Trophoblast cell (in vitro differentiated cells and primary cell): ENCODE measurements around the gene SNX1.
A peak's percentile ranks its signal among the peaks of the same experiment; 100 is the strongest.

Experiments
- DNase-seq, 2 donors: peaks; one replicate each; pipeline ENCODE4 v3.0.0-alpha.2; 2016
- H2AFZ ChIP-seq: 2 replicates; pipeline ENCODE4 v1.6.1; 2013; ENCODE audit warnings: low read length, moderate library complexity, mild to moderate bottlenecking; ENCODE audit not compliant: insufficient read depth, poor library complexity
- H2AK5ac ChIP-seq: 2 replicates; pipeline ENCODE4 v1.6.1; 2013; ENCODE audit warnings: mild to moderate bottlenecking, low read length
- H2BK120ac ChIP-seq: 2 replicates; pipeline ENCODE4 v1.6.1; 2013; ENCODE audit warnings: low read length, mild to moderate bottlenecking, moderate library complexity; ENCODE audit not compliant: insufficient read depth, poor library complexity
- H2BK12ac ChIP-seq: 2 replicates; pipeline ENCODE4 v1.6.1; 2013; ENCODE audit warnings: mild to moderate bottlenecking, low read length, moderate library complexity
- H2BK5ac ChIP-seq: 2 replicates; pipeline ENCODE4 v1.6.1; 2013; ENCODE audit warnings: low read length, low read depth, moderate library complexity, mild to moderate bottlenecking; ENCODE audit not compliant: poor library complexity
- H3K14ac ChIP-seq: 2 replicates; pipeline ENCODE4 v1.6.1; 2013; ENCODE audit warnings: mild to moderate bottlenecking, low read length
- H3K18ac ChIP-seq: 2 replicates; pipeline ENCODE4 v1.6.1; 2013; ENCODE audit warnings: mild to moderate bottlenecking, low read length
- H3K23ac ChIP-seq: 2 replicates; pipeline ENCODE4 v1.6.1; 2013; ENCODE audit warnings: low read length
- H3K27ac ChIP-seq: 2 replicates; pipeline ENCODE4 v1.5.1; 2013; ENCODE audit warnings: low read depth, mild to moderate bottlenecking, inconsistent platforms, low read length, moderate library complexity
- H3K27me3 ChIP-seq: 2 replicates; pipeline ENCODE4 v1.6.1; 2013; ENCODE audit warnings: inconsistent platforms, mild to moderate bottlenecking, low read length, moderate library complexity; ENCODE audit not compliant: insufficient read depth
- H3K36me3 ChIP-seq, 2 experiments: 1 replicate in 1 of 2; 2 replicates in 1 of 2; pipeline ENCODE4 v1.6.1; 2013; ENCODE audit warnings: low read length in 2 of 2, mild to moderate bottlenecking in 2 of 2, moderate library complexity in 1 of 2; ENCODE audit not compliant: insufficient read depth in 2 of 2, control insufficient read depth in 1 of 2
- H3K4ac ChIP-seq: 2 replicates; pipeline ENCODE4 v1.6.1; 2013; ENCODE audit warnings: low read depth, mild to moderate bottlenecking, low read length, moderate library complexity
- H3K4me1 ChIP-seq, 2 experiments: 1 replicate in 1 of 2; 2 replicates in 1 of 2; pipeline ENCODE4 v1.6.1; 2013; ENCODE audit warnings: low read length in 2 of 2, mild to moderate bottlenecking in 2 of 2, moderate library complexity in 1 of 2; ENCODE audit not compliant: insufficient read depth in 2 of 2, control insufficient read depth in 1 of 2
- H3K4me2 ChIP-seq: 2 replicates; pipeline ENCODE4 v1.6.1; 2013; ENCODE audit warnings: inconsistent platforms, mild to moderate bottlenecking, low read length, moderate library complexity
- H3K4me3 ChIP-seq: 2 replicates; pipeline ENCODE4 v1.5.1; 2013; ENCODE audit warnings: mild to moderate bottlenecking, low read depth, low read length, inconsistent platforms
- H3K79me1 ChIP-seq: one replicate; pipeline ENCODE4 v1.6.1; 2013; ENCODE audit warnings: low read length
- H3K79me2 ChIP-seq: 2 replicates; pipeline ENCODE4 v1.6.1; 2013; ENCODE audit warnings: low read length, mild to moderate bottlenecking; ENCODE audit not compliant: control insufficient read depth, insufficient read depth, poor library complexity
- H3K9ac ChIP-seq: 2 replicates; pipeline ENCODE4 v1.6.1; 2013; ENCODE audit warnings: mild to moderate bottlenecking, low read length
- H3K9me3 ChIP-seq: 2 replicates; pipeline ENCODE4 v1.6.1; 2013; ENCODE audit warnings: low read depth, mild to moderate bottlenecking, control low read depth, inconsistent platforms, low read length; ENCODE audit not compliant: insufficient read depth
- H4K12ac ChIP-seq: 2 replicates; pipeline ENCODE4 v1.6.1; 2013; ENCODE audit warnings: low read depth, mild to moderate bottlenecking, low read length, moderate library complexity
- H4K8ac ChIP-seq: 2 replicates; pipeline ENCODE4 v1.6.1; 2013; ENCODE audit warnings: low read depth, mild to moderate bottlenecking, low read length, moderate library complexity
- H4K91ac ChIP-seq: one replicate; pipeline ENCODE4 v1.6.1; 2013; ENCODE audit warnings: low read depth, mild to moderate bottlenecking, low read length, moderate library complexity
- WGBS: extraction: QIAGEN DNeasy Blood & Tissue Kit; methylation state at CpG from one replicate; pipeline ENCODE4 v1.1.7; 2013; ENCODE audit warnings: missing lambda C conversion rate; ENCODE audit not compliant: insufficient read length, insufficient coverage; ENCODE audit errors: extremely low coverage; 5-methylcytosine and 5-hydroxymethylcytosine counted together

SNX1 gene

GRCh38 chr15:64121614-64122013, 25.8 kb downstream of the SNX1 start:
- Histone ChIP-seq H3K4me2 (no peak overlapping the region), H3K27me3 (no peaks in the 10 kb centered on the region), H3K4ac (no peak overlapping the region), H3K18ac (no peak overlapping the region), H3K9me3 (no peaks in the 10 kb centered on the region), H2BK12ac (no peak overlapping the region), H4K91ac (no peak overlapping the region), H3K4me1 (no peaks in the 10 kb centered on the region), H3K14ac (no peak overlapping the region), H2BK120ac (no peak overlapping the region), H3K4me3 (no peak overlapping the region), H4K12ac (no peak overlapping the region), H3K23ac (no peak overlapping the region), H3K27ac (no peak overlapping the region), H4K8ac (no peak overlapping the region), H2AK5ac (no peak overlapping the region), H3K9ac (no peak overlapping the region), H3K79me2 (no peaks in the 10 kb centered on the region), H3K36me3 (peaks cover 16 to 28% of the 10 kb centered on the region in 2 experiments), H3K79me1 (no peaks in the 10 kb centered on the region), H2AFZ (no peak overlapping the region), H2BK5ac (no peak overlapping the region)
- WGBS: no CpG with 5 or more reads among the region's 4 CpGs
- DNase-seq: no peak

DNA sequence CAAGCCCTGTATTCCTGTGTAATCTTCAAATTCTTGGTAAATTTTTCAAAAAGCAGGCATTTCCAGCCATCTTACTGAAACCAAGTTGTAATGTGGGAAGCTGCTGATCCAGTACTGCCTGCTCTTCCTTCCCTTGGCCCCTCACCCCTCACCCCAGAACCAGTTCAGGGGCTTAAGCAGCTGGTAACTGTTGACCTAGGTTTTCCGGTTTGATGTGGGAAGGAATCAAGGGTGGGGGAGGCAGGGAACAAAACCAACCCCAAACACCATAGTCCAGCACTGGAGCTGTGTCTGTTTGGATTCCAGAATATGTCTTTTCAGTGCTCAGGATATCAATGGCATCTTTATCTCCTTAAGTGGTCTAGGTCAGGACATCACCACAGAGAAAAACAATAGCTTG, 26.7 kb downstream of the SNX1 start:
- Histone ChIP-seq H3K27me3 (no peaks in the 10 kb centered on the region), H4K8ac (no peak overlapping the region), H2AK5ac (no peak overlapping the region), H3K9ac (no peak overlapping the region), H3K79me2 (no peaks in the 10 kb centered on the region), H3K9me3 (no peaks in the 10 kb centered on the region), H3K79me1 (no peaks in the 10 kb centered on the region), H3K18ac (no peak overlapping the region), H2BK5ac (no peak overlapping the region), H3K4me2 (peak overlapping the region; percentile 31), H3K4ac (no peak overlapping the region), H3K4me3 (no peak overlapping the region), H2BK12ac (no peak overlapping the region), H2BK120ac (no peak overlapping the region), H3K27ac (no peak overlapping the region), H3K36me3 (peaks cover 13 to 28% of the 10 kb centered on the region in 2 experiments), H3K23ac (no peak overlapping the region), H3K4me1 (no peaks in the 10 kb centered on the region), H2AFZ (no peak overlapping the region), H4K12ac (no peak overlapping the region), H3K14ac (no peak overlapping the region), H4K91ac (no peak overlapping the region)
- no peak for DNase-seq
- WGBS: no CpG with 5 or more reads among the region's 1 CpG

GRCh38 chr15:64122936-64123351, 27.2 kb downstream of the SNX1 start:
- Histone ChIP-seq H3K18ac (no peak overlapping the region), H3K27me3 (no peaks in the 10 kb centered on the region), H3K27ac (no peak overlapping the region), H3K9me3 (no peaks in the 10 kb centered on the region), H3K79me2 (no peaks in the 10 kb centered on the region), H4K8ac (no peak overlapping the region), H3K79me1 (no peaks in the 10 kb centered on the region), H3K23ac (no peak overlapping the region), H2BK5ac (no peak overlapping the region), H2BK120ac (no peak overlapping the region), H3K4me2 (no peak overlapping the region), H3K4ac (no peak overlapping the region), H2AK5ac (no peak overlapping the region), H4K91ac (no peak overlapping the region), H3K4me1 (no peaks in the 10 kb centered on the region), H2AFZ (no peak overlapping the region), H3K9ac (no peak overlapping the region), H2BK12ac (no peak overlapping the region), H3K14ac (no peak overlapping the region), H4K12ac (no peak overlapping the region), H3K36me3 (peaks cover 11 to 31% of the 10 kb centered on the region in 2 experiments), H3K4me3 (no peak overlapping the region)
- no CpG with 5 or more reads among the region's 3 CpGs for WGBS
- no peak for DNase-seq

- H3K14ac ChIP-seq: no peak overlapping the region
- no peak overlapping the region for H2BK5ac ChIP-seq
- no peak overlapping the region for H4K91ac ChIP-seq
- H3K4me2 ChIP-seq: no peak overlapping the region
- no CpG with 5 or more reads among the region's 3 CpGs for WGBS
- H3K4ac ChIP-seq: no peak overlapping the region
- no peaks in the 10 kb centered on the region for H3K9me3 ChIP-seq
- H2AK5ac ChIP-seq: no peak overlapping the region
- H3K27ac ChIP-seq: no peak overlapping the region
- no peak overlapping the region for H3K4me3 ChIP-seq
- H3K79me2 ChIP-seq: no peaks in the 10 kb centered on the region
- no peak for DNase-seq
- no peaks in the 10 kb centered on the region for H3K79me1 ChIP-seq
- no peak overlapping the region for H4K8ac ChIP-seq
- H2BK12ac ChIP-seq: no peak overlapping the region
- H3K9ac ChIP-seq: no peak overlapping the region
- H2AFZ ChIP-seq: no peak overlapping the region
- H2BK120ac ChIP-seq: no peak overlapping the region
- H3K27me3 ChIP-seq: no peaks in the 10 kb centered on the region
- H4K12ac ChIP-seq: no peak overlapping the region
- no peak overlapping the region for H3K18ac ChIP-seq
- H3K4me1 ChIP-seq: no peaks in the 10 kb centered on the region
- H3K23ac ChIP-seq: no peak overlapping the region
- peaks cover 8 to 36% of the 10 kb centered on the region in 2 experiments for H3K36me3 ChIP-seq
Observed at GRCh38 chr15:64125978-64126377, 30.2 kb downstream of the SNX1 start.
